ENCODE data around the gene LRRC25.
"Not testable (repeated sequence)": the region's sequence is repeated elsewhere in the genome, so short reads cannot be mapped to it uniquely, and the experiment has no call there.

The LRRC25 gene

DNA sequence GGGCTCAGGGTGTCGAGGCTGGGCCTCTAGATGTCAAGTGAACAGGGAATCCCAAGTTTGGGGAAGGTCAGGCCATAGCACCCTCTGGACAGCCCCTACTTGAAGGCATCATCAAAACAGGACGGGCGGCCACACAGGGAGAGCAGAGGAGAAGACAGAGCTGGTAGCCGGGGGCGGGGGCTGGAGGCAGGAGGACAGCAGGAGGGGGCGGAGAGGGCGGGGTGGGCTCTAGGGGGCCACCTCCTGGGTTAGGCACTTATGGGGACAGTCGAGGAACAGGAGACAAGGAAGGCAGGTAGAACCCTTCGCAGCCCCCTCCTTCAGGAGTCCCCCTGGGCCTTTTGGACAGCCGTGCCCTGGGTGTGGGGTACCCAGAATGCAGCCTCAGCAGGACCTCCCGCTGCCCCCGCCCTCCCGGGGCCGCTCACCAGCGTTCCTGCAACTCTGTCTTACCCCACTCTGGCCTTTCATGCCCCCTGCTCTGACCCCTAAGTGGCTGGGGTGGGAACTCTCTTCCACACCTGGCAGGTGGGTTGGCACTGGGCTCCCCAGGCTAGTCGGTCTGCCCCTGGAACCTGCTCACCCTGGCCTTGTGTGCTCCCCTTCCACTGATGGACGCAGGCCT is 27.6 kb upstream of the LRRC25 start:
- no peak for DNase-seq (ENCODE audit: low spot score)

DNA sequence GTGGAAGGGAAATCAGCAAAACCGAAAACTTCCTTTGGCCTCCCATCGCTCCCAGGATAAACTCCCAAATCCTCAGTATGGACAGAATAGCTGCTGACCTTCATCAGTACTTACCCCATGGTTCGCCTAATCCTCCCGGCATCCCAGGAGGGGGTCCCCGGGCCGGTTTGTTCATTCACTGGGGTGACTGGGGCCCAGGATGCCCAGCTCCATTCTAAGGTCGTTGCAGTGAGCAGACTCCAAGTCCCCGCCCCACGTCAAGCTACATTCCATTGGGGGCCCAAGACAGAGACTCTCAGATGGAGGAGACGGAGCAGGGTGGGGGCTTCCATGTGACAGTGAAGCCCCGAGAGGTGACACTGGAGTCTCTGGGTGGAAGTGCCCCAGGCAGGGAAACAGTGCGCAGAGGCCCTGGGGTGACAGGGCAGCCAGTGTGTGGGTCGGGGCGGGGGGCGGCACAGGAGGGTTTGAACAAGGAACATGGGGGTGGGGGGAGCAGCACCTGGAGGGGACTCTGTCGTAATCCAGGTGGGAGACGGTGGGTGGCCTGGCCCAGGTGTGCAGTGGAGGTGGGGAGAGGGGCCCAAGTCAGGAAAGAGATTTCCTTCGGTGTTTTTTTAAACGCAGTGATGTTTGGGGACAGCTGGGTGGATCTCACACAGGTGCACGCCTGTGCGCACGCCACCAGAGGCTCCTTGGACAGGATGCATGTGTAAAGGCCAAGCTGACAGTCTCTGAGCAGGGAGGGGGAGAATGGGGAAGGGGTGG is 26.9 kb upstream of the LRRC25 start:
- DNase-seq (ENCODE audit: low spot score), result peak; percentile 75

DNA sequence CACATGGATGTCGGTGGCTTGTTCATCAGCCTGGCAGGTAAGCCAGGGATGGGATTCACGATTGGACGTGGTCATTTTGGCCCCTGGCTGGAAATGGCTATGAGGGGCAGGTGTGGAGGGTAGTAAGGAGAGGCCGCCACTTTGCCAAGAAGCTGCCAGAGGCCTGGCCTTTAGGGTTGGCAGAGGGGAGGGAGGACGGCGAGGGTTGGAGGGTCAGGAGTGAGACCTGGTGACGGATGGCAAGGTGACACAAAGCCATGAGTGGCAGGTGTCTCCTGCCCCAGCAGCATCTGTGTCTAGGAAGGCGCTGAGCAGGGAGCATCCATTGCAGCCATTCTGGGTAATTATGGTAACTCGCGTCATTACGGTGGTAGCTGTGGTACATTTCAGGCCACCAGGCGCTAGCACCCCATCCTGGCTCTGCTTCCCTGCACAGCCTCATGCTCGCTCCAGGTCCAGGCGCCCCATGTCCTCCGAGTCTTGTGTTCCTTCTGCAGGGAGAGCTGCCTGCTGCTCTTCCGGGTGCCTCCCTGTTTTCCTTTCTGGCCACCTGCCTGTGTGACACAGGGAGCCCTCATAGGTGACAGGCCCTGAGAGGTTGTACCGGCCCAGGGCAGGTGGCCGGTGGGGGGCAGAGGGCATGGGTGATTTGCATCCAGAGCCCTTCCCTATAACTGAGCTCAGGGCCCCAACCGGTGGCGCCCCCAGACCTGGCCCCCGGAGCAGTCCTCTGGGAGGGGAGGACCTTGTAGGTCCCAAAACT is 26.0 kb upstream of the LRRC25 start:
- DNase-seq (ENCODE audit: low spot score), result no peak

DNA sequence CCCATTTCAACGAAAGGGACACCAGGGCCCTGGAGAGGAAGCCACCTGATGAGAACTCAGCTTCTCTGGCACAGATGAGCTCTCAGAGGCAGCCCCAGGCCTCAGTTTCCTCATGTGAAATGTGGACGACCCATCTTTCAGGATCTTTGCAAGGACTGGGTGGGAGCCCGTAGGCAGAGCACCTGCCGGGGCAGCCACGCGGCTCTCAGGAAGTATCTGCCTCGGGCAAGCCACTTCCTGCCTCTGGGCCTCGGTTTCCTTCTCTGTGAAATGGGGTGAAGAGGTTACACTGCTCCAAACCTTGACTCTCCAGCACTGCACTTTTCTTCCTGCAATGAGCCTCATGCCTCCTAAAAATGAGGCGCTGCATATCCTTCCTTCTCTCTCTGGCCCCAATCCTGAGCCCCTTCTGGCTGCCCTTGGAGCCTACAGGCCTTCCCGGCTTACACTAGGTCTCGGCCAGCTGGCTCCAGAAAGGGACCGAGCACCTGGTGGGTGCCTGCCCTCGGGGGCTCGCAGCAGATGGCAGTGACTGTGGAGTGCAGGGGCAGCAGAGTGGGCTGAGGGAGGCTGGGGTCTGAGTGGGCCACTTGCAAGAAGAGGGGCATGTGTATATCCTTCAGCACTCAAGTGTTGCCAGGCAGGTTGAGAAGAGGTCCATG is 25.2 kb upstream of the LRRC25 start:
- DNase-seq (ENCODE audit: low spot score), result no peak

DNA sequence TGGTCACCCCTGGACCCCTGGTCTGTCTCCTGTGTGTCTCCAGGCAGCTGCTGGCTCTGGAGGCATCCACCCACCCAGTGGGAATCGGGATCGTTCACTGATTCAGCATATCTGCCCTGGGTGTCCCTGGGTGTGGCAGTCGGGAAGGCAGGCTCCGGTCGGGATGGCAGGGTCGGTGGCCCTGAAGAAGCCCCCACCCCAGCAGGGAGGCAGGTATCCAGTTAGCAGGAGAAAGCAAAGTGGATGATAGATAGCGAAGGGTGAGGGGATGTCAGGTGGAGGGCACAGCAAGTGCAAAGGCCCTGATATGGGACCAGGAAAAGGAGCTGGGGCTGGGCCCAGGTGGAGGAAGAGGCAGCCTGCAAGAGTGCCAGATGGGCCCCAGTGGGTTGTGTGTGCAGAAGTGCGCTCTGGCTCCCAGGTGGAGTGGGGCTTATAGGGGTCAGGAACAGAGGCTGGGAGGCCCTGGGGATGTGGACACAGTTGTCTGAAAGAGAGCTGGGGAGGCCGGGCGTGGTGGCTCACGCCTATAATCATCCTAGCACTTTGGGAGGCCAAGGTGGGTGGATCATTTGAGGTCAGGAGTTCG is 24.0 kb upstream of the LRRC25 start:
- no peak for DNase-seq (ENCODE audit: low spot score)

DNA sequence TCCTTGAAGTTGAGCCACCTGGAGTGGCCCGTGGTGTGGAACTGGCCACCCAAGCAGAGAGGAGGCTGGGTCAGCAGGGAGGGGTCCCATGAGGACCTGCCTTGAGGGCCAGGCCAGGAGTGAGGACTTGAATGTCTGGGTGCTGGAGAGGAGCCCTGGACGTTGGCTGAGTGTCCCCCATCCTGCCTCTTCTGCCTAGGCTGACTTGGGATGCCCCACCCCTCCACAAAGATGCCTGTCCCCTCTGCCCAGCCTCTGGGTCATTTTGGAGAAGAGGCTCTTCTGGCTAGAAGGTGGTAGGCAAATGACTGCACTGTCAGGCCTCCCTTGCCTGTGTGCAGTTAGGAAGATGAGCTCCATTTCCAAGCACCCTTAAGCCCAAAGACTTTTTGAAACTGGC is 23.5 kb upstream of the LRRC25 start:
- DNase-seq (ENCODE audit: low spot score), result no peak

DNA sequence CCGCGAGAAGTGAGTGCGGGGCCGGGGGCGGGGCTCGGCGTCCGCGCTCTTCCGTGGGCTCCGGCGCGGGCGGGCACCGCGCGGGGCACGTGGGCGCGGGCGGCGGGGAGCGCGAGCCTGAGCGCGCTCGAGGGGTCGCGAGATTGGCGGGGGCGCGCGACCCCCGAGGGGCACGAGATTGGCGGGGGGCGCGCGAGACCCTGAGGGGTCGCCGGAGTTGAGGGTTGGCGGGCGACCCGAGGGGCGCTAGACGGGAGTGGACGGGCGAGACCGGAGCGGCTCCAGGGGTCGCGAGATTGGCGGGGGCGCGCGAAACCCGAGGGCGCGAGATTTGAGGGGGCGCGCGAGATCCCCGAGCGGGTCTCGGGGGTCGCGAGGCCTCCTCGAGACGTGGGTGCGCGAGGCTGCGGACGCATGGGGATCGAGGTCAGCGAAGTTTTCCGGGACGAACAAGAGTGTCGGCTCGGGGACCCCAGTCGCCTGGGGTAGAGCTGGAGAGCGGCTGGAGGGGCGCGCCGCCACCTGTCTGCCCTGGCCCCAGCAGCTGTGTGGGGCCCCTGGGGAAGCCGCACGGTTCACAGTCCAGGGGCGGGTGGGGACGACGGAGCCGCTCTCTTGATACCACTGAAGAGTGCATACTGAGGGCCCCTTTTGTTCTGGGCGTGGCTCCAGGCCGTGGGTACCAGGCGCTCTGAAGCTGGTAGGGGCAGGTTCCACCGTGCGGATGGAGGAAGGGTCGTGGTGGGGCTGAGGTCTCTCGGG is 22.5 kb upstream of the LRRC25 start:
- peak; percentile 83 for DNase-seq (ENCODE audit: low spot score)

DNA sequence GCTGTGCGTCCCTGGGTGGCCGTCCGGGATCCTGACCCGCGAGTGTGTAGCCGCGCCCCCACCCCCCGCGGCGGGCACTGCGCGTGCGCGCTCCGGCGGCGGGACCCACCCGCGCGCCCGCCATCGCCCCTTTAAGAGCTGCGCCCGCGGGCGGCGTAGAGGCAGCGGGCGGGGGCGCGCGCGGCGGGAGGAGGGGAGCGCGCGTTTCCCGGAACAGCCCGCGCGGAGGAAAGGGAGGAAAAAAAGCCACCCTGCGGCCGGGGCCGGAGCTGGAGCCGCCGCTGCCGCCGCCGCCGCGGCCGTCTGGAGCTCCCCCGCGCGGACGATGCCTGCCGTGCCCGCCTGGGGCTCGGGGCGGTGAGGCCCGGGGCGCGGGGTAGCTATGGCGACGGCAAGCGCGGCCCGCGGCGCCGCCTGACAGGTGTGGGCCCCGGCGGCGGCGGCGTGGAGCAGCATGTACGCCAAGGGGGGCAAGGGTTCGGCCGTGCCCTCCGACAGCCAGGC is 21.8 kb upstream of the LRRC25 start, which contains the start of gene SSBP4:
Gene SSBP4, plus strand, starts transcription at position 204 of the 504 bp plus-strand sequence. Its CDS starts 251 bp downstream, at position 455.
- peak; percentile 88 for DNase-seq (ENCODE audit: low spot score)

DNA sequence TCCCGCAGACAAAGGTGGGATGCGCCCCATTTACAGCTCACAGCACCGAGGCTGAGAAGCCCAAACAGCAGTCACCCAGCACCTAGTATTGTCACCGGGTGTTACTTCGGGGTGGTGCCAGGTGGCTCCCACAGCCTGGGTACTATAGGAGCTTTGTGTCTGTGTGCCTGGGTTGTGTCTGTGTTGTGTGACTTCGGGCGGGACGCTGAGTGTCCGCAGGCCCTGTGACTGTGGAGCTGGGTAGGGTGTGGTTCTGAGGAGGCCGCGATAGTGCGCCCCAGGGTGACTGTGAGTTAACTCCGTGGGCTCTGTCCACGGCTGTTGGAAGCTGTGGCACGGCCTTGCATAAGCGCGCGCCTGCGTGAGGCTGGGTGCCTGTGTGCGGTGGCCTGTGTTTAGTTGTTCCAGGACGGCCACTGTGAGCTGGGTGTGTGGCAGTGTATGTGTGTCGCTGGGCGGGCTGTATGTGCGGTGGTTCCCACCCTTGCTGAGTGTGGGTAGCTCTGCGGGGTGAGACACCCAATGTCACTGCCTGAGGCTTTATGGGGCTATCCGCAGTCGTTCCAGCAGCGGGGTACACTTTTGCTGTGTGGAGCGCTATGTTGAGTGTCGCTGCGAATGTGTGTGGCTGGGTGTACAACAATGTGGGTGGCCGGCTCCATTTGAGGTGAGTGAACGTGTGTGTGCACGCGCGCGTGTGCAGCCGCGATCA is 21.2 kb upstream of the LRRC25 start:
- DNase-seq (ENCODE audit: low spot score), result no peak

DNA sequence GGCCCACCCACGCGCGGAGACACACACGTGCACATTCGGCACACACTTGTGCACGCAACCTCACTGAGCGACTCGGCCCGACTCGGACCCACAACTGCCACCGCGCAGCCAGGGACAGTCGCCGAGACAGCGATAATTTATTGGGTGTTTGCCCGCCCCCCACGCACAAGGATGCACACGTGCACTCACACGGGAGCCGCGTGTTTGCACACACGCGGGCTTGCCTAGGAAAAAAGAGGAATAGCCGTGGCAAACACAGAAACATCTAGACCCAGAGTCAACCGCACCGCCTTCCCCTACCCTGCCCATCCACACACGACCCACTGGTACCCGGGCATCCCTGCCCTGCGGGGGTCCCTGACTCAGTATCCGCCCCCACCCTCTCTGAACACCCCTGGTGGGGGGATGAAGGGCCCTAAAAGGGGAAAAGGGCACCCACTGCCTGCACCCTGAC is 20.6 kb upstream of the LRRC25 start:
- DNase-seq (ENCODE audit: low spot score), result no peak

DNA sequence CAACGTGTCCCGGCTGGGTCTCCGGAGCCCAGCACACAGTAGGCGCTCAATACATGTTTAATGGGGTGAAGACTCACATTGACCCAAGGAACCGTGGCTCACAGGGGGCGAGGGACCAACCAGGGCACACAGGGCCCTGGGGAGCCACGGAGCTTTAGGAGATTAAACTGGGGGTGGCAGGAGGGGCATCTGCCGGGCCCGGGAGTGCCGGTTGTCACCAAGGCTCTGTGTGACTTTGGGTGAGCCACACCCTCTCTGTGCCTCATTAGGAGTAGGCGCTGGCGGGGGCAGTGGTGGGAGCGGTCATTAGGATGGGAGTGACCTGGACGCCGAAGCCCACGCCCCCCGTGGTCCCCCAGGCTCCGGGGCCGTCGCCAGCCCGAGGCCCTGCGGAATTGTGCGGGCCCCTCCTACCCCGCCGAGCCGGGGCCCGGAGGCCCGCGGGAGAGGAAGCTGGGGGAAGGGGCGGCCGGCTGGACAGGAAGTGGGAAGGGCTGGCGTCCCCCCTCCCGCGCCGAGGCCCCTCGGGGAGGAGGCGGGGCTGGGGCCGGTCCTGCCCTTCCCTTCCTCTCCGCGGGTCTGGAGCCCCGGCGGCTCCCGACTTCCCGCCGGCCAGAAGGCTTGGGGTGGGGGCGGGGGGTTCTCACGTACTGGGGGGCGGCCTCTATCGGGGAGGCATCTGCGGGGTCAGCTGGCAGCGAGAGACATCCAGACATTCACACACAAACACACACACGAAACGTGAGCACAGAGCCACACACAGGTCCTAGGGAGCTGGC is 20.0 kb upstream of the LRRC25 start:
- no peak for DNase-seq (ENCODE audit: low spot score)

DNA sequence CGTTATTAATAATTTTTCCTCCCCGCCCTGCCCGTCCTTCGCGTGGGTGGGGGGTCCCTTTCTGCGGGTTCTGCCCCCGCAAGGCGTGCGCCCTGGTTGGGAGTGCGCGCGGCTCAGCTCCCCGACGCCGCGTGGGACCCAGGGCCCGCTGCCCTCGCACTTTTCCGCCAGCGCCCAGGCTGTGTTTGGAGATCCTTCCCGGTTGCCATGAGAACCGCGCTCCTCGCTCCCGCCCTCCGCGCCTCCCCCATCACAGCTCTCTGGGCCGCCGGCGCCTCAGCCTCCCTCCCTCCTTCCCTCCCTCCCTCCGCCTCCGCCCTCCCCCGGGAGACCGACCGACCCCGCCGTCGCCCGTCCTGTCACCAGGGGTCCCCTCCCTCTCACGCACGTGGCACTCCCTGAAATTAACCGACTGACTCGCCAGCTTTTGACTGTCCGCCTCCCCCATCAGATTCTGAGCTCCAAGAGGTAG is 19.4 kb upstream of the LRRC25 start:
- no peak for DNase-seq (ENCODE audit: low spot score)

DNA sequence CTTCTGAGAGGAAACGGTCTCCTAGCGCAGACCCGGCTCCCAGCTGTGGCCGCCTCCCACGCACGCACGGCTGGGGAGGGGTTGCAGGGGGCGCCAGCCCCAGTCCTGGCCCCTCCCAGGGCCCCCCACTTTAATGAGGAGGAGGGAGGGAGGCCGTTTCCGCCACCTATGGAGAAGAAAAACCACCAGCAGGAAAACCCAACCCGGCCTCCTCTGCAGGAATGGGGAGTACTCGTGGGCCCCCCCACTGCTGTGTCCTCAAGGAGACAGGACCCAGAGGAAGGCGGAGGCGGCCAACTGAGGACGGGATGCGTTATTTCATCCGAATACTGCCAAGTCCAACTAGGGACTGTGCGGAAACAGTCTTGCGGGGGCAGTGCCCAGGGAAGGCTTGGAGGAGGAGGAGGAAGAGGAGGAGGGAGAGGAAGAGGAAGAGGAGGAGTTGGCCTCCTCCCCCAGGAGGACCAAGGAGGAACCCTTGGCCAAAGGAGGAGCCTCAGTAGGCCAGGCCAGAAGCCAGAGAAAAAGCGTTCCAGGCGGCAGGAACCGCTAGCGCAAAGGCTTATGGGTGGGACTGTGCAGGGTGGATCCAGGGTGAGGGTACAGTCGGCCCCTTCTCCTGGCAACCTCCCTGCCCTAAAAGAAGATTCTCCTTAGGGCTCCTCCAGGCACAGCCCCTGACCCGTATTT is 17.9 kb upstream of the LRRC25 start:
- no peak for DNase-seq (ENCODE audit: low spot score)

DNA sequence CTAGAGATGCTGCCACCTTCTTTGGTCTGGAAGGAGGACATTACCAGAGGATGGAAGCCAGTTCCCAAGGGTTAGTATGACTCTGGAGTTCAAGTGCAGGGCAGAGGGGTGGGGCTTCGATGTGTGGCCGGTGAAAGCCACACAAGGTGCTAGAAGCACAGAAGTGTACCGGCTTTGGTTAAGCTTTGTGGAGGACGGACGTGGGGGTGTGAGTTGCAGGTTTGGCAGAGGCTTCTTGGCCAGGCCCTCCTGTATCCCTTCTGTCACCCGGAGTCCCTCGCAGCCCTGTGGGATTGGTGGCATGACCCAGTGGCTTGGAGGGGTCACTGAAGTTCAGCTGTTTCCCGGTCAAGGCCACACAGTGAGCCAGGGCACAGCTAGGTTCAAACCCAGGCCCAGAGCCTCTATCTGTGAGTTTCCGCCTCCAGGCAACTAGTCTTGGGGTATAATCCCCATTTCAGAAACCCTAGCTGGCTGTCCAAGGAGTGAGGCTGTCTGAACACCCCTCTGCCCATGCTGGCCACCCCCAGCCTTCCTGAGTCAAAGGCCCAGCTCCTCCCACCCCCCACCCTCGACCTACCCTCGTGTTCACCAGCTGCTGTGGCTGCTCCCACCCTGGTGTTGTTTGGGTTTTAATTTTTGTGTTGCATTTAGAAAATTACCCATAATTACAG is 17.2 kb upstream of the LRRC25 start:
- DNase-seq (ENCODE audit: low spot score), result no peak

DNA sequence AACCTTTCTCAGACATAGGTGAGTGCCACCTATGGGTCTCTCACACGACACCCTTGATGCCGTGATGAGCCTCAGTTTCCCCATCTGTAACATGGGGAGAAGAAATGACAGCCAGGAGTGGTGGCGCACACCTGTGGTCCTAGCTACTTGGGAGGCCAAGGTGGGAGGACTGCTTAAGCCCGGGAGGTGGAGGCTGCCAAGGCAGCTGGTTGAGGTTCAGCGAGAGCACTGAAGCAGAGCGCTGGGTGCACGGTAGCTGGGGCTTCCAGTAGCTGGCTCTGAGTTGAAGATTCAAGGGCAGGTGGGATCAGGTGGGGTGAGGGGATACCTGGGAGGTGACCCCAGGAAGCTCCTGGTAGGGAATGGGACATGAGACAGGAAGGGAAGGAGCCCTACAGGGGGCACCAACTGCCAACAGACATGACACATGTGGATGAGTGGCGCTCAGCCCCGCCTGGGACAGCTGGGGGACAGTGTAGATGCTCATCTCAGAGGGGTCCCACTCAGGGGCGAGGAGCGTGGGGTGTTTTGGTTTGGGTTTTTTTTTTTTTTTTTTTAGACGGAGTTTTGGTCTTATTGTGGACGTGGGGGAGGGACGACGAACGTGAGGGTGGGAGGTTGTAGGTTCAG is 15.3 kb upstream of the LRRC25 start:
- DNase-seq (ENCODE audit: low spot score), result no peak

DNA sequence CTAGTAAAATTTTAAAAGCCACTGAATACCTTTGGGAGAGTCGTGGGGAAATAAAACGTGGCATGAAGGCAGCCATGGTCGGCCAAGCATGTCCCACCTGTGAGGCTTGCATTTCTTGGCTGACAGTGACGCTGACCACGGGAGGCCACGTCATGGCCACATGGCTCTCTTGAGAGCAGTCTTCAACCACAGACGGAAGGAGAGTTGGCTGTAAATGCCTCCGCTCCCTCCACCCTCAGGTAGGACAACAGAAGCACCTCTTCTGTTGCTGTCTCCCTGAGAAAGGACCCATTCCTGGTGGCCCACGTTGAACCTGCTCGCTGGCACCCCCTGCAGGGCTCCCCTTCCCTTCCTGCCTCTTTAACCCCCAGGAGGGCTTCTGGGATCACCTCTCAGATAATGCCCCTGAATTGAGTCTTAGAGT is 10.6 kb upstream of the LRRC25 start:
- peak; percentile 92 for DNase-seq (ENCODE audit: low spot score)

DNA sequence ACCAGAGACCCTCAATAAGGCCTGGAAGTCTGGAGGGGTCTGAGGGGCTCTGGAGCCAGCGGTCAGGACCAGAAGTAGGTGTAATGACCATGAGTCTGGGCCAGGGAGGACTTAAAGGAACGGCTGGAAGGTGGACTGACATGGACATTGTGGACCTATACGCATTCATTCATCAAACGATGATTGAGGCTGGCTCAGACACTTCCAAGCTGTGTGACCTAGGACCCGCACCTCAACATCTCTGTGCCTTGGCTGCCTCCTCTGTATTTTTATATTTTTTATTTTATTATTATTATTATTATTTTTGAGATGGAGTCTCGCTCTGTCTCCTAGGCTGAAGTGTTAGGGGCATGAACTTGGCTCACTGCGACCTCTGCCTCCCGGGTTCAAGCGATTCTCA is 9.3 kb upstream of the LRRC25 start:
- DNase-seq (ENCODE audit: low spot score), result no peak

DNA sequence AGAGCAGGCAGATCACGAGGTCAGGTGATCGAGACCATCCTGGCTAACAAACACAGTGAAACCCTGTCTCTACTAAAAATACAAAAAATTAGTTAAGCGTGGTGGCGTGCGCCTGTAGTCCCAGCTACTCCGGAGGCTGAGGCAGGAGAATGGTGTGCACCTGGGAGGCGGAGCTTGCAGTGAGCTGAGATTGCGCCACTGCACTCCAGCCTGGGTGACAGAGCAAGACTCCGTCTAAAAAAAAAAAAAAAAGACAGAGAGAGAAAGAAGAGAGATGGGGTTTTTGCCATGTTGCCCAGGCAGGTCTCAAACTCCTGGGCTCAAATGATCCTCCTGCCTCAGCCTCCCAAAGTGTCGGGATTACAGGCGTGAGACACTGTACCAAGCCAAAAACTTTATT is 8.3 kb upstream of the LRRC25 start:
- not testable (repeated sequence) for DNase-seq (ENCODE audit: low spot score)
